WTC11 (cell line): Measurements from ENCODE around the gene CDKN2B. TPM values are rescaled to one million over a fixed set of nuclear protein-coding genes. Genes with fewer than 3 reads are reported as not detected.

Experiments
- ATAC-seq: fragments of 200-7000 bp; cut with Tn5 transposase; 2 replicates; pipeline ENCODE4 v1.10.0; 2021; ENCODE audit warnings: mild to moderate bottlenecking, moderate library complexity
- CTCF ChIA-PET: fragments of 300-600 bp; sonication (Branson Sonifier 250); formaldehyde crosslinking; loops from one replicate; lab custom pipeline; 2021; ENCODE audit warnings: antibody characterized with exemption; lab: Charles Lee
- POLR2A ChIA-PET: fragments of 350-600 bp; sonication (Branson Sonifier 250); formaldehyde crosslinking; loops from one replicate; lab custom pipeline; 2021; ENCODE audit warnings: antibody characterized with exemption; lab: Charles Lee
- DNase-seq: peaks from one replicate; pipeline ENCODE4 v3.0.0; 2021; ENCODE audit warnings: low spot score
- H3K27ac Mint-ChIP-seq: 2 replicates; pipeline ENCODE4 v1.8.0; 2021; ENCODE audit warnings: mixed read lengths
- H3K27me3 Mint-ChIP-seq: 2 replicates; pipeline ENCODE4 v1.8.0; 2021; ENCODE audit warnings: low read depth, mild to moderate bottlenecking, moderate library complexity, mixed read lengths
- H3K36me3 Mint-ChIP-seq: 2 replicates; pipeline ENCODE4 v1.8.0; 2021; ENCODE audit warnings: mixed read lengths
- H3K4me1 Mint-ChIP-seq: 2 replicates; pipeline ENCODE4 v1.8.0; 2022; ENCODE audit warnings: mixed read lengths
- H3K4me3 Mint-ChIP-seq: 2 replicates; pipeline ENCODE4 v1.8.0; 2021; ENCODE audit warnings: mild to moderate bottlenecking, moderate library complexity, mixed read lengths
- H3K9me3 Mint-ChIP-seq: 2 replicates; pipeline ENCODE4 v1.8.0; 2021; ENCODE audit warnings: mixed read lengths
- CREB1 ChIP-seq: sonication (generic); formaldehyde crosslinking; IDR thresholded peaks from 2 replicates; pipeline ENCODE4 v1.8.0; 2023; ENCODE audit warnings: mild to moderate bottlenecking, missing genetic modification reagents
- CREM ChIP-seq: sonication (generic); formaldehyde crosslinking; IDR thresholded peaks from 2 replicates; pipeline ENCODE4 v1.8.1; 2022; ENCODE audit warnings: mild to moderate bottlenecking, missing genetic modification reagents, moderate library complexity
- ETV6 ChIP-seq: sonication (generic); formaldehyde crosslinking; IDR thresholded peaks from 2 replicates; pipeline ENCODE4 v1.8.1; 2022; ENCODE audit warnings: mild to moderate bottlenecking, missing genetic modification reagents
- JAZF1 ChIP-seq: fragments of 250-450 bp; sonication (Bioruptor Pico); IDR thresholded peaks from 2 replicates; pipeline ENCODE4 v1.9.0; 2021; ENCODE audit warnings: moderate library complexity, mild to moderate bottlenecking, inconsistent platforms
- MYBL2 ChIP-seq: sonication (generic); formaldehyde crosslinking; IDR thresholded peaks from 2 replicates; pipeline ENCODE4 v1.8.1; 2023; ENCODE audit warnings: mild to moderate bottlenecking, moderate library complexity, missing genetic modification reagents
- RORB ChIP-seq: fragments of 250-450 bp; sonication (Bioruptor Pico); IDR thresholded peaks from 2 replicates; pipeline ENCODE4 v1.9.0; 2021; ENCODE audit warnings: mild to moderate bottlenecking
- TCF7 ChIP-seq: sonication (generic); formaldehyde crosslinking; IDR thresholded peaks from 2 replicates; pipeline ENCODE4 v1.8.0; 2022; ENCODE audit warnings: mild to moderate bottlenecking, low read depth, missing genetic modification reagents, moderate library complexity
- ZBTB21 ChIP-seq: sonication (generic); formaldehyde crosslinking; IDR thresholded peaks from 2 replicates; pipeline ENCODE4 v1.8.1; 2023; ENCODE audit warnings: mild to moderate bottlenecking, missing genetic modification reagents, borderline replicate concordance
- ZNF671 ChIP-seq: fragments of 250-450 bp; sonication (Bioruptor Pico); IDR thresholded peaks from 2 replicates; pipeline ENCODE4 v1.8.0; 2021; ENCODE audit warnings: mild to moderate bottlenecking
- total RNA-seq: library from RNA; stranded (reverse); gene quantifications from 3 replicates; pipeline ENCODE4 v1.2.3, GENCODE V29; 2021
- TF ChIP-seq, protein P1 (sequence below): sonication (generic); formaldehyde crosslinking; IDR thresholded peaks from 2 replicates; pipeline ENCODE4 v1.8.1; 2023; ENCODE audit warnings: mild to moderate bottlenecking, missing genetic modification reagents
- TF ChIP-seq, protein P2 (sequence below): fragments of 250-450 bp; sonication (Bioruptor Pico); conservative IDR thresholded peaks from 2 replicates; pipeline ENCODE4 v1.9.0; 2021; ENCODE audit warnings: mild to moderate bottlenecking
- TF ChIP-seq, protein P3 (sequence below): sonication (generic); formaldehyde crosslinking; IDR thresholded peaks from 2 replicates; pipeline ENCODE4 v1.8.1; 2023; ENCODE audit warnings: mild to moderate bottlenecking, moderate library complexity, missing genetic modification reagents
- TF ChIP-seq, protein P4 (sequence below): sonication (generic); formaldehyde crosslinking; IDR thresholded peaks from 2 replicates; pipeline ENCODE4 v1.8.1; 2022; ENCODE audit warnings: low read depth, missing genetic modification reagents, borderline replicate concordance
- TF ChIP-seq, protein P5 (sequence below): sonication (generic); formaldehyde crosslinking; conservative IDR thresholded peaks from 2 replicates; pipeline ENCODE4 v1.8.1; 2022; ENCODE audit warnings: mild to moderate bottlenecking, missing genetic modification reagents
- TF ChIP-seq, protein P6 (sequence below): sonication (generic); formaldehyde crosslinking; IDR thresholded peaks from 2 replicates; pipeline ENCODE4 v1.8.1; 2023; ENCODE audit warnings: mild to moderate bottlenecking, missing genetic modification reagents, moderate library complexity
- TF ChIP-seq, protein P7 (sequence below): sonication (generic); formaldehyde crosslinking; IDR thresholded peaks from 2 replicates; pipeline ENCODE4 v1.8.0; 2022; ENCODE audit warnings: mild to moderate bottlenecking, missing genetic modification reagents
- TF ChIP-seq, protein P8 (sequence below): sonication (generic); formaldehyde crosslinking; IDR thresholded peaks from 2 replicates; pipeline ENCODE4 v1.8.1; 2022; ENCODE audit warnings: missing genetic modification reagents, borderline replicate concordance

CDKN2B gene
- total RNA-seq, 1 experiment from 2014 or later: 0.13 TPM

DNA sequence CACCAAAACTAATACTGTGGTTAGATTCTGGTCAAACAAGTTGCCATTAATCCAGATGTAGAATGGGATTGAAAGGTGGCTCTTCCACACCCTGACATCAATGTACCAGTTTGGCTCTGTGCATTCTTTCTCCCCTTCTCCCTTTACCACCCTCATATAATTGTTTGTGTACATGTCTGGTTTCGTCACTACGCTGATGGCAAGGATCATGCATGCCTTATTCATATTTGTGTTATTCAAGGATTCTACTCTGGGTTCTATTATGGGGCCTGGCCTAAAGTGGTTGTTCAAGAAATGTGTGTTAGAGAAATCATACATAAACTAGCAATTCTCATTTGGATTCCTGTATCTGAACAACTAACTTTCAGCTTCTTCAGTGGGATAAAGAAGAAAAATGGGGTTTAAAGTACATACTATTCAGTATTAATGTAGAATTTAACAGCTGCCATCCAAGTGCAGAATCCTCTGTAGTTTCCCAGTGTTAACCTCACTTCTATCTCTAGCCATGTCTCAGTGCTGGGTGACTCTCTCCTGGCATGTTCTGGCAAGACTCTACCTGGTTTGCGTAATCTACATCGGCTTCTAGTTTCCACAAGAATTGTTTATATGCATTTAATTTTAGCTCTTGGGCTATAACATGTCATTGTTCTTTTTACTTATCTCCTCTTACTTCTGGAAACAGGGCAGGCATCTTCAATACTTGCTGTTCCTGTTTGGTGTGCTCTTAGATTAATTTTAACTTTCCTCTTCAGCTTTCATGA is 27.9 kb upstream of the CDKN2B start (continued):
- TF ChIP-seq RORB (no peak), CREB1 (CRISPR knock-in tag) (no peak)

DNA sequence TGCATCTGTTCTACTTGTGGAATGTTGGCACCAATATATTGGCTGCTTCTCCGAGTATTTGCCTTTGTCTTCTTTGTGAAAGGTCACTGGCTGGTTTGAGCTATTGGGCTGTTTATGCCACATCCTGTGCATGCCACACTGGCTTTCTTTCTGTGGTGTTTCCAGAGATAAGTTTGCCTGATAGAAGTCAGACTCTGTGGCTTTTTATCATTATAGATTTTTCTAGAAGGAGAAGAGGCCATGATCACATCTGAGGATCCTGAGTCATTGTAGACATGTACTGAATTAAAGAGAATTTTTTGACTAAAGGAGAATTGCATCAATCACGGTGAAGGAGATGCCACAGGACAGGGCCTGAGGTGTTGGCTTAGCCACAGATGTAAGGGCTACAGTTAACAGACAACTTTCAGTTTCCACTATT is 26.5 kb upstream of the CDKN2B start:
- no peaks in the 10 kb centered on the region for H3K36me3 Mint-ChIP-seq
- ChIA-PET POLR2A (no interaction called here), CTCF (interaction anchor here (0.5 to 1.4 kb wide), 3 partner anchors 27 to 130 kb away, joined by 3 to 6 read pairs (median 4); partner anchors contain the start of gene CDKN2B-AS1)
- no peak for ATAC-seq
- no peaks in the 10 kb centered on the region for H3K9me3 Mint-ChIP-seq
- no peak overlapping the region for H3K4me3 Mint-ChIP-seq
- H3K27ac Mint-ChIP-seq: no peak overlapping the region
- H3K27me3 Mint-ChIP-seq: no peaks in the 10 kb centered on the region
- TF ChIP-seq, protein P1, sequence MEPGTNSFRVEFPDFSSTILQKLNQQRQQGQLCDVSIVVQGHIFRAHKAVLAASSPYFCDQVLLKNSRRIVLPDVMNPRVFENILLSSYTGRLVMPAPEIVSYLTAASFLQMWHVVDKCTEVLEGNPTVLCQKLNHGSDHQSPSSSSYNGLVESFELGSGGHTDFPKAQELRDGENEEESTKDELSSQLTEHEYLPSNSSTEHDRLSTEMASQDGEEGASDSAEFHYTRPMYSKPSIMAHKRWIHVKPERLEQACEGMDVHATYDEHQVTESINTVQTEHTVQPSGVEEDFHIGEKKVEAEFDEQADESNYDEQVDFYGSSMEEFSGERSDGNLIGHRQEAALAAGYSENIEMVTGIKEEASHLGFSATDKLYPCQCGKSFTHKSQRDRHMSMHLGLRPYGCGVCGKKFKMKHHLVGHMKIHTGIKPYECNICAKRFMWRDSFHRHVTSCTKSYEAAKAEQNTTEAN (CRISPR knock-in tag): no peak
- TF ChIP-seq, protein P2, sequence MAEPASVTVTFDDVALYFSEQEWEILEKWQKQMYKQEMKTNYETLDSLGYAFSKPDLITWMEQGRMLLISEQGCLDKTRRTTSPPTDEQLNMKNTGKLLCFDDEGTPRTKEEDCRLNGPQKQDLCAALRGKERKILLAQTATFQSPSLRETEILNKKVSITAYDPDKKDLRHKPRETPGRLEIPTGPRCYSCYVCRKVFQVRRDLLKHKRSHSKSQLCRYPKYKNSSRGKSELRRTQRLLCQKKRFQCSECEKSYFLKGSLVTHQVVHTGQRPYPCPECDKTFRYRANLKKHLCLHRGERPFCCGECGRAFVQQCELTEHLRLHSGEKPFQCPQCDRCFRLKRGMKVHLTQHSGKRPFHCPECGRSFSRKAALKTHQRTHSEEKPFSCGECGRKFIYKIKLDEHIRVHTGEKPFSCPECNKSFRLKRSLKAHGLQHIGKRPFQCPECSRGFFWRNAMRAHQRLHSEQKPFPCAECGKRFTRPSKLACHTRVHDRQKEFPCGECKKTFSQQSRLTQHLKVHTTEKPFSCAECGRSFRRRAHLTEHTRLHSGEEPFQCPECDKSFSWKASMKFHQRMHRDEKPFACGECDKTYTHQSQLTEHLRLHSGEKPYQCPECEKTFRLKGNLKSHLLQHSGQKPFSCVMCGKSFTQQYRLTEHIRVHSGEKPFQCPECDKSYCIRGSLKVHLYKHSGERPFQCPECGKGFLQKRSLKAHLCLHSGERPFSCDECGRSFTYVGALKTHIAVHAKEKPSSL (CRISPR knock-in tag): no peak
- TF ChIP-seq JAZF1 (no peak), CREM (no peak)
- TF ChIP-seq, protein P3, sequence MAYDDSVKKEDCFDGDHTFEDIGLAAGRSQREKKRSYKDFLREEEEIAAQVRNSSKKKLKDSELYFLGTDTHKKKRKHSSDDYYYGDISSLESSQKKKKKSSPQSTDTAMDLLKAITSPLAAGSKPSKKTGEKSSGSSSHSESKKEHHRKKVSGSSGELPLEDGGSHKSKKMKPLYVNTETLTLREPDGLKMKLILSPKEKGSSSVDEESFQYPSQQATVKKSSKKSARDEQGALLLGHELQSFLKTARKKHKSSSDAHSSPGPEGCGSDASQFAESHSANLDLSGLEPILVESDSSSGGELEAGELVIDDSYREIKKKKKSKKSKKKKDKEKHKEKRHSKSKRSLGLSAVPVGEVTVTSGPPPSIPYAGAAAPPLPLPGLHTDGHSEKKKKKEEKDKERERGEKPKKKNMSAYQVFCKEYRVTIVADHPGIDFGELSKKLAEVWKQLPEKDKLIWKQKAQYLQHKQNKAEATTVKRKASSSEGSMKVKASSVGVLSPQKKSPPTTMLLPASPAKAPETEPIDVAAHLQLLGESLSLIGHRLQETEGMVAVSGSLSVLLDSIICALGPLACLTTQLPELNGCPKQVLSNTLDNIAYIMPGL (CRISPR knock-in tag): no peak
- TF ChIP-seq, protein P4, sequence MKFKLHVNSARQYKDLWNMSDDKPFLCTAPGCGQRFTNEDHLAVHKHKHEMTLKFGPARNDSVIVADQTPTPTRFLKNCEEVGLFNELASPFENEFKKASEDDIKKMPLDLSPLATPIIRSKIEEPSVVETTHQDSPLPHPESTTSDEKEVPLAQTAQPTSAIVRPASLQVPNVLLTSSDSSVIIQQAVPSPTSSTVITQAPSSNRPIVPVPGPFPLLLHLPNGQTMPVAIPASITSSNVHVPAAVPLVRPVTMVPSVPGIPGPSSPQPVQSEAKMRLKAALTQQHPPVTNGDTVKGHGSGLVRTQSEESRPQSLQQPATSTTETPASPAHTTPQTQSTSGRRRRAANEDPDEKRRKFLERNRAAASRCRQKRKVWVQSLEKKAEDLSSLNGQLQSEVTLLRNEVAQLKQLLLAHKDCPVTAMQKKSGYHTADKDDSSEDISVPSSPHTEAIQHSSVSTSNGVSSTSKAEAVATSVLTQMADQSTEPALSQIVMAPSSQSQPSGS (CRISPR knock-in tag): no peak
- TF ChIP-seq, protein P5, sequence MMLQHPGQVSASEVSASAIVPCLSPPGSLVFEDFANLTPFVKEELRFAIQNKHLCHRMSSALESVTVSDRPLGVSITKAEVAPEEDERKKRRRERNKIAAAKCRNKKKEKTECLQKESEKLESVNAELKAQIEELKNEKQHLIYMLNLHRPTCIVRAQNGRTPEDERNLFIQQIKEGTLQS (CRISPR knock-in tag): no peak
- H3K4me1 Mint-ChIP-seq: peaks cover 8% of the 10 kb centered on the region
- DNase-seq: no peak

DNA sequence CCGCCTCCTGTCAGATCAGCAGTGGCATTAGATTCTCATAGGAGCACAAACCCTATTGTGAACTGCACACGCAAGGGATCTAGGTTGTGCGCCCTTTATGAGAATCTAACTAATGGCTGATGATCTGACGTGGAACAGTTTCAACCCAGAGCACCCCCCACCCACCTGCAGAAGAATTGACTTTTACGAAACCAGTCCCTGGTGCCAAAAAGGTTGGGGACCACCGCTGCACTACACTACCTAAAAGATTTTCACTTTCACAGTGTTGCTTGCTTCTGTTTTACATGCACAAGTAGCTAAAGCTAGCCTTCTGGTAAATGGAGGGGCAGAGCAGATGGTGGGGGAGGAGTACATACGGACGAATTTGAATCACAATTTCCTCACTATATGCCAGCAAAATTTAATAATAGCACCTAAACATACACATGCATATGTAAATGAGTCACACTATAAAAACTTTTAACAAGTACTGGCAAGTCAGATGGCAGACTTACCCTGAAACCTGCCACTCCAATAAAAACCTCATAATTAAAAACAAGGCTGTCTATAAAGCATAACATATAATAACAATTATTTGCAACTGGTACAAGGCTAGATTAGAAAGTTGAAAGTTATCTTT is 24.0 kb upstream of the CDKN2B start:
- no peaks in the 10 kb centered on the region for H3K27me3 Mint-ChIP-seq
- H3K27ac Mint-ChIP-seq: no peak overlapping the region
- CTCF ChIA-PET: no interaction called here
- POLR2A ChIA-PET: no interaction called here
- ATAC-seq (no peak), DNase-seq (no peak)
- no peaks in the 10 kb centered on the region for H3K36me3 Mint-ChIP-seq
- H3K9me3 Mint-ChIP-seq: no peaks in the 10 kb centered on the region
- no peak overlapping the region for H3K4me3 Mint-ChIP-seq
- peaks cover 12% of the 10 kb centered on the region for H3K4me1 Mint-ChIP-seq
- TF ChIP-seq ZBTB21 (CRISPR knock-in tag): no peak
- TF ChIP-seq, protein P6, sequence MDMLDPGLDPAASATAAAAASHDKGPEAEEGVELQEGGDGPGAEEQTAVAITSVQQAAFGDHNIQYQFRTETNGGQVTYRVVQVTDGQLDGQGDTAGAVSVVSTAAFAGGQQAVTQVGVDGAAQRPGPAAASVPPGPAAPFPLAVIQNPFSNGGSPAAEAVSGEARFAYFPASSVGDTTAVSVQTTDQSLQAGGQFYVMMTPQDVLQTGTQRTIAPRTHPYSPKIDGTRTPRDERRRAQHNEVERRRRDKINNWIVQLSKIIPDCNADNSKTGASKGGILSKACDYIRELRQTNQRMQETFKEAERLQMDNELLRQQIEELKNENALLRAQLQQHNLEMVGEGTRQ: no peak
- TF ChIP-seq, protein P4 (CRISPR knock-in tag): no peak
- TF ChIP-seq, protein P7, sequence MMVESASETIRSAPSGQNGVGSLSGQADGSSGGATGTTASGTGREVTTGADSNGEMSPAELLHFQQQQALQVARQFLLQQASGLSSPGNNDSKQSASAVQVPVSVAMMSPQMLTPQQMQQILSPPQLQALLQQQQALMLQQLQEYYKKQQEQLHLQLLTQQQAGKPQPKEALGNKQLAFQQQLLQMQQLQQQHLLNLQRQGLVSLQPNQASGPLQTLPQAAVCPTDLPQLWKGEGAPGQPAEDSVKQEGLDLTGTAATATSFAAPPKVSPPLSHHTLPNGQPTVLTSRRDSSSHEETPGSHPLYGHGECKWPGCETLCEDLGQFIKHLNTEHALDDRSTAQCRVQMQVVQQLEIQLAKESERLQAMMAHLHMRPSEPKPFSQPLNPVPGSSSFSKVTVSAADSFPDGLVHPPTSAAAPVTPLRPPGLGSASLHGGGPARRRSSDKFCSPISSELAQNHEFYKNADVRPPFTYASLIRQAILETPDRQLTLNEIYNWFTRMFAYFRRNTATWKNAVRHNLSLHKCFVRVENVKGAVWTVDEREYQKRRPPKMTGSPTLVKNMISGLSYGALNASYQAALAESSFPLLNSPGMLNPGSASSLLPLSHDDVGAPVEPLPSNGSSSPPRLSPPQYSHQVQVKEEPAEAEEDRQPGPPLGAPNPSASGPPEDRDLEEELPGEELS (CRISPR knock-in tag): no peak
- TF ChIP-seq ZNF671 (CRISPR knock-in tag): no peak
- TF ChIP-seq, protein P5 (CRISPR knock-in tag): no peak
- no peak for TF ChIP-seq TCF7
- no peak for TF ChIP-seq MYBL2
- TF ChIP-seq, protein P8, sequence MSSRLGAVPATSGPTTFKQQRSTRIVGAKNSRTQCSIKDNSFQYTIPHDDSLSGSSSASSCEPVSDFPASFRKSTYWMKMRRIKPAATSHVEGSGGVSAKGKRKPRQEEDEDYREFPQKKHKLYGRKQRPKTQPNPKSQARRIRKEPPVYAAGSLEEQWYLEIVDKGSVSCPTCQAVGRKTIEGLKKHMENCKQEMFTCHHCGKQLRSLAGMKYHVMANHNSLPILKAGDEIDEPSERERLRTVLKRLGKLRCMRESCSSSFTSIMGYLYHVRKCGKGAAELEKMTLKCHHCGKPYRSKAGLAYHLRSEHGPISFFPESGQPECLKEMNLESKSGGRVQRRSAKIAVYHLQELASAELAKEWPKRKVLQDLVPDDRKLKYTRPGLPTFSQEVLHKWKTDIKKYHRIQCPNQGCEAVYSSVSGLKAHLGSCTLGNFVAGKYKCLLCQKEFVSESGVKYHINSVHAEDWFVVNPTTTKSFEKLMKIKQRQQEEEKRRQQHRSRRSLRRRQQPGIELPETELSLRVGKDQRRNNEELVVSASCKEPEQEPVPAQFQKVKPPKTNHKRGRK (CRISPR knock-in tag): no peak
- no peak for TF ChIP-seq ETV6
